K562 (cell line): ENCODE results near the gene PLAA. TPM values are rescaled to one million over a fixed set of nuclear protein-coding genes. Genes with fewer than 3 reads are reported as not detected.

ENCODE experiments used
- CCNT2 ChIP-seq: IDR thresholded peaks from 2 replicates; pipeline ENCODE4 v1.6.1; 2011; ENCODE audit warnings: borderline replicate concordance, low read depth, mild to moderate bottlenecking, moderate library complexity, mixed read lengths, low read length; ENCODE audit not compliant: insufficient read length; ENCODE audit errors: extremely low read depth
- CXXC5 ChIP-seq: fragments of 250-450 bp; sonication (Bioruptor Pico); IDR thresholded peaks from 2 replicates; pipeline ENCODE4 v1.8.0; 2022; ENCODE audit warnings: inconsistent platforms, mild to moderate bottlenecking, moderate library complexity
- EGR1 ChIP-seq: fragments of 450-650 bp; conservative IDR thresholded peaks from 2 replicates; pipeline ENCODE4 v1.6.1; 2017; ENCODE audit warnings: mild to moderate bottlenecking
- FIP1L1 ChIP-seq: fragments of 200-400 bp; formaldehyde crosslinking; IDR thresholded peaks from 2 replicates; pipeline ENCODE4 v1.6.1; 2018; ENCODE audit warnings: mild to moderate bottlenecking, low read depth, low read length; ENCODE audit not compliant: poor library complexity, severe bottlenecking
- GABPB2 ChIP-seq: fragments of 250-450 bp; sonication (Bioruptor Pico); conservative IDR thresholded peaks from 2 replicates; pipeline ENCODE4 v1.5.1; 2021; ENCODE audit warnings: mild to moderate bottlenecking
- MED1 ChIP-seq: sonication (generic); formaldehyde crosslinking; IDR thresholded peaks from 2 replicates; pipeline ENCODE4 v1.8.1; 2023; ENCODE audit warnings: missing genetic modification reagents, borderline replicate concordance
- NFRKB ChIP-seq: fragments of 450-650 bp; IDR thresholded peaks from 2 replicates; pipeline ENCODE4 v1.6.1; 2016; ENCODE audit warnings: low read depth
- NR4A1 ChIP-seq, 2 experiments: fragments of 250-450 bp in 1 of 2; fragments of 450-650 bp in 1 of 2; sonication (Bioruptor Pico) in 1 of 2; IDR thresholded peaks; 2 replicates each; pipeline versions ENCODE4 v1.4.0 to v1.6.1; 2016 to 2020; ENCODE audit warnings: mild to moderate bottlenecking in 2 of 2, missing compliant biosample characterization in 1 of 2, missing genetic modification characterization in 1 of 2, moderate library complexity in 1 of 2
- POLR2AphosphoS5 ChIP-seq: IDR thresholded peaks from 2 replicates; pipeline ENCODE4 v1.6.1; 2011; ENCODE audit warnings: mild to moderate bottlenecking, low read depth, low read length, moderate library complexity; ENCODE audit not compliant: control insufficient read depth, insufficient read depth
- RAD21 ChIP-seq, 2 experiments: fragments of 250-450 bp in 1 of 2; fragments of 450-650 bp in 1 of 2; sonication (Bioruptor Pico) in 1 of 2; formaldehyde crosslinking in 1 of 2; IDR thresholded peaks in 1 of 2; conservative IDR thresholded peaks in 1 of 2; 2 replicates each; pipeline versions ENCODE4 v1.4.0 to v1.8.0; 2020 to 2022; ENCODE audit warnings: mild to moderate bottlenecking in 2 of 2, moderate library complexity in 1 of 2
- SIN3A ChIP-seq, 2 experiments: fragments of 150-350 bp in 1 of 2; IDR thresholded peaks; 2 replicates each; pipeline ENCODE4 v1.6.1; 2011 to 2016; ENCODE audit warnings: borderline replicate concordance in 2 of 2, low read depth in 2 of 2, low read length in 2 of 2, mild to moderate bottlenecking in 2 of 2, moderate library complexity in 2 of 2; ENCODE audit not compliant: control insufficient read depth in 1 of 2
- SIN3B ChIP-seq: fragments of 450-650 bp; IDR thresholded peaks from 2 replicates; pipeline ENCODE4 v1.6.1; 2017; ENCODE audit warnings: low read depth, mild to moderate bottlenecking, moderate library complexity
- SOX6 ChIP-seq: fragments of 450-650 bp; IDR thresholded peaks from 2 replicates; pipeline ENCODE4 v1.6.1; 2014; ENCODE audit warnings: mild to moderate bottlenecking
- SRF ChIP-seq, 2 experiments: fragments of 250-450, 450-650 bp in 1 of 2; sonication (Bioruptor Pico) in 1 of 2; sonication (generic) in 1 of 2; formaldehyde crosslinking; IDR thresholded peaks; 2 replicates each; pipeline versions ENCODE4 v1.5.0 to v1.5.1; 2020 to 2022; ENCODE audit warnings: mild to moderate bottlenecking in 1 of 2, missing genetic modification reagents in 1 of 2
- TAF1 ChIP-seq: IDR thresholded peaks from 2 replicates; pipeline ENCODE4 v1.6.1; 2011; ENCODE audit warnings: mild to moderate bottlenecking, low read length, moderate library complexity; ENCODE audit not compliant: insufficient read depth, control insufficient read depth, severe bottlenecking; ENCODE audit errors: extremely low read depth
- U2AF1 ChIP-seq: fragments of 200-400 bp; formaldehyde crosslinking; optimal IDR thresholded peaks from 2 replicates; pipeline ENCODE3; 2017; ENCODE audit warnings: mild to moderate bottlenecking, low read depth, low read length, moderate library complexity
- polyA plus RNA-seq, 8 experiments: library from polyadenylated mRNA; depleted of rRNA in 4 of 8; stranded (reverse) in 5 of 8; unstranded in 3 of 8; fragments of >200 nt; fragmentation: Nextera tagmentation in 2 of 8; fragmentation: Illumina TruSeq in 1 of 8; extraction: Ambion mirVana in 2 of 8; extraction: Trizol in 1 of 8; gene quantifications; 2 replicates each; pipeline versions ENCODE4 v1.2.1 to v1.2.3, GENCODE V29; 2011 to 2014; ENCODE audit warnings: inconsistent platforms in 1 of 8, missing spikeins in 1 of 8
- total RNA-seq, 7 experiments: library from RNA; depleted of rRNA in 6 of 7; stranded (reverse); fragments of >200 nt in 6 of 7; fragmentation: Illumina TruSeq in 2 of 7; extraction: Trizol in 2 of 7; gene quantifications; 2 replicates each; pipeline versions ENCODE4 v1.2.1 to v1.2.3, GENCODE V29; 2011 to 2021; ENCODE audit warnings: low replicate concordance in 1 of 7
- TF ChIP-seq, protein P1 (sequence below): fragments of 150-350 bp; IDR thresholded peaks from 2 replicates; pipeline ENCODE4 v1.6.1; 2014; ENCODE audit warnings: low read depth, mild to moderate bottlenecking, low read length, borderline replicate concordance
- TF ChIP-seq, protein P2 (sequence below): fragments of 450-650 bp; IDR thresholded peaks from 2 replicates; pipeline ENCODE4 v1.6.1; 2014; ENCODE audit warnings: low read depth, mild to moderate bottlenecking, moderate library complexity, borderline replicate concordance
- TF ChIP-seq, protein P3 (sequence below): sonication (generic); formaldehyde crosslinking; IDR thresholded peaks from 2 replicates; pipeline ENCODE4 v1.9.0; 2022; ENCODE audit warnings: mild to moderate bottlenecking, missing genetic modification reagents

Gene PLAA
- total and polyA plus RNA-seq, 9 of the 15 experiments (the other 6 are each of a cell fraction or from before 2014, with no cell fraction given), result 3.5 to 20.7 (median 16.6) TPM

DNA sequence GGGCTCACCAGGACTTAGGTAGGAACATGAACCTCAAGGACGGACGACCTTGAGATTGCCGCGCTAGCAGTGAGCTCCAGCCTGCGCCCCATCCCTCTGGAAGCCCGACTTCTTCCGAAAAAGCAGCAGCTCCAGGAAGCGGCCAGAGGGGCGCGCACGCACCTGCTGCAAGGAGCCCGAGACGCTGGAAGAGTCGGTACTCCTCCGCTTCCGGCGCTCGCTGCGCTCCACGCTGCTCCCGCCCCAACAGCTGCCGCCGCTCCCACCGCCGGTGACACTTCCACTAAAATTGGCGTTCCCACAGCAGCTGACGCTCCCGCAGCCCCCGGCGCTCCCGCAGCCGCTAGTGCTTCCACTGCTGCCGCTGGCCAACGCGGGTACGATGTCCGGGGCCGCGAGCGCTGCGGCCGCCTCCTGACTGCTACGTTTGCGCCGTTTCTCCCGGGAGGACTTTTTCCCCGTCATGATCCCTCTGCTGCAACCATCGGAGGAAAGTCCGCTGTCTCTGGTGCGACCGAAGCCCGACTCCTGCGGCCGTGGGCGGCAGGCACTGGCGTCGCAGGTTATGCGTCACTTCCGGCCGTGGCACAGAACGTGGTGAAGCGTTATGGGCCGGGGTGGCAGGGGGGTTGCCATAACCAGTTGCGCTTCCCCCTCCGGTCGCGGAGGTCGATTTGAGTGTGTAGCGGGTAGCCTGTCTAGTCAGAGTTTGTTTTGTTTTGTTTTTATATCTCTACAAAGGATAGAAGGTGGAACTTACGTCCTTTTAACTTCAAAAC is 54.6 kb downstream of the PLAA start, which contains the start of gene CAAP1 (continued):
- TF ChIP-seq, protein P1, sequence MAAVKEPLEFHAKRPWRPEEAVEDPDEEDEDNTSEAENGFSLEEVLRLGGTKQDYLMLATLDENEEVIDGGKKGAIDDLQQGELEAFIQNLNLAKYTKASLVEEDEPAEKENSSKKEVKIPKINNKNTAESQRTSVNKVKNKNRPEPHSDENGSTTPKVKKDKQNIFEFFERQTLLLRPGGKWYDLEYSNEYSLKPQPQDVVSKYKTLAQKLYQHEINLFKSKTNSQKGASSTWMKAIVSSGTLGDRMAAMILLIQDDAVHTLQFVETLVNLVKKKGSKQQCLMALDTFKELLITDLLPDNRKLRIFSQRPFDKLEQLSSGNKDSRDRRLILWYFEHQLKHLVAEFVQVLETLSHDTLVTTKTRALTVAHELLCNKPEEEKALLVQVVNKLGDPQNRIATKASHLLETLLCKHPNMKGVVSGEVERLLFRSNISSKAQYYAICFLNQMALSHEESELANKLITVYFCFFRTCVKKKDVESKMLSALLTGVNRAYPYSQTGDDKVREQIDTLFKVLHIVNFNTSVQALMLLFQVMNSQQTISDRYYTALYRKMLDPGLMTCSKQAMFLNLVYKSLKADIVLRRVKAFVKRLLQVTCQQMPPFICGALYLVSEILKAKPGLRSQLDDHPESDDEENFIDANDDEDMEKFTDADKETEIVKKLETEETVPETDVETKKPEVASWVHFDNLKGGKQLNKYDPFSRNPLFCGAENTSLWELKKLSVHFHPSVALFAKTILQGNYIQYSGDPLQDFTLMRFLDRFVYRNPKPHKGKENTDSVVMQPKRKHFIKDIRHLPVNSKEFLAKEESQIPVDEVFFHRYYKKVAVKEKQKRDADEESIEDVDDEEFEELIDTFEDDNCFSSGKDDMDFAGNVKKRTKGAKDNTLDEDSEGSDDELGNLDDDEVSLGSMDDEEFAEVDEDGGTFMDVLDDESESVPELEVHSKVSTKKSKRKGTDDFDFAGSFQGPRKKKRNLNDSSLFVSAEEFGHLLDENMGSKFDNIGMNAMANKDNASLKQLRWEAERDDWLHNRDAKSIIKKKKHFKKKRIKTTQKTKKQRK, result no peak
- TF ChIP-seq, protein P2, sequence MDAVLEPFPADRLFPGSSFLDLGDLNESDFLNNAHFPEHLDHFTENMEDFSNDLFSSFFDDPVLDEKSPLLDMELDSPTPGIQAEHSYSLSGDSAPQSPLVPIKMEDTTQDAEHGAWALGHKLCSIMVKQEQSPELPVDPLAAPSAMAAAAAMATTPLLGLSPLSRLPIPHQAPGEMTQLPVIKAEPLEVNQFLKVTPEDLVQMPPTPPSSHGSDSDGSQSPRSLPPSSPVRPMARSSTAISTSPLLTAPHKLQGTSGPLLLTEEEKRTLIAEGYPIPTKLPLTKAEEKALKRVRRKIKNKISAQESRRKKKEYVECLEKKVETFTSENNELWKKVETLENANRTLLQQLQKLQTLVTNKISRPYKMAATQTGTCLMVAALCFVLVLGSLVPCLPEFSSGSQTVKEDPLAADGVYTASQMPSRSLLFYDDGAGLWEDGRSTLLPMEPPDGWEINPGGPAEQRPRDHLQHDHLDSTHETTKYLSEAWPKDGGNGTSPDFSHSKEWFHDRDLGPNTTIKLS, result peak; percentile 38; the same call in 1 of the 2 replicates
- TF ChIP-seq POLR2AphosphoS5 (peak; percentile 54; the same call in 1 of the 2 replicates), SIN3A (IDR thresholded peaks at IDR 0.05; ENCODE audit: borderline replicate concordance in 2 of 2, control insufficient read depth in 1 of 2, low read depth in 2 of 2, low read length in 2 of 2) (peak in 1 of 2 experiments; percentile 11; a peak in 1 of 4 replicates), NFRKB (peak; percentile 68; the same call in 1 of the 2 replicates), TAF1 (peak; percentile 83), U2AF1 (no peak), NR4A1 (CRISPR knock-in tag; IDR thresholded peaks at IDR 0.05) (no peak), NR4A1 (tag; IDR thresholded peaks at IDR 0.05) (no peak), EGR1 (peak; percentile 93), FIP1L1 (peak; percentile 68), CCNT2 (peak; percentile 21), SOX6 (0 out of 2 replicates have a peak, but pooled peaks have one; percentile 10), CXXC5 (peak; percentile 67), SIN3B (peak; percentile 71; the same call in 1 of the 2 replicates), RAD21 (CRISPR knock-in tag; conservative IDR thresholded peaks at IDR 0.05 in 1 of 2, IDR thresholded peaks at IDR 0.05 in 1 of 2) (peak in 1 of 2 experiments; percentile 21; a peak in 1 of 4 replicates), SRF (CRISPR knock-in tag; IDR thresholded peaks at IDR 0.05) (peak in 1 of 2 experiments; percentile 44; a peak in 1 of 4 replicates), GABPB2 (CRISPR knock-in tag) (no peak), MED1 (CRISPR knock-in tag) (no peak)
- TF ChIP-seq, protein P3, sequence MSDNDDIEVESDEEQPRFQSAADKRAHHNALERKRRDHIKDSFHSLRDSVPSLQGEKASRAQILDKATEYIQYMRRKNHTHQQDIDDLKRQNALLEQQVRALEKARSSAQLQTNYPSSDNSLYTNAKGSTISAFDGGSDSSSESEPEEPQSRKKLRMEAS (CRISPR knock-in tag), result peak; percentile 28; the same call in 1 of the 2 replicates
